ENCODE measurements around the gene TBC1D16. TPM values are rescaled to one million over a fixed set of nuclear protein-coding genes. Genes with fewer than 3 reads are reported as not detected.

TBC1D16 gene
- total and polyA plus RNA-seq, 10 of the 15 experiments (the other 5 are each of a cell fraction or from before 2014, with no cell fraction given): 0.01 to 0.13 (median 0.06) TPM; not detected in 3

DNA sequence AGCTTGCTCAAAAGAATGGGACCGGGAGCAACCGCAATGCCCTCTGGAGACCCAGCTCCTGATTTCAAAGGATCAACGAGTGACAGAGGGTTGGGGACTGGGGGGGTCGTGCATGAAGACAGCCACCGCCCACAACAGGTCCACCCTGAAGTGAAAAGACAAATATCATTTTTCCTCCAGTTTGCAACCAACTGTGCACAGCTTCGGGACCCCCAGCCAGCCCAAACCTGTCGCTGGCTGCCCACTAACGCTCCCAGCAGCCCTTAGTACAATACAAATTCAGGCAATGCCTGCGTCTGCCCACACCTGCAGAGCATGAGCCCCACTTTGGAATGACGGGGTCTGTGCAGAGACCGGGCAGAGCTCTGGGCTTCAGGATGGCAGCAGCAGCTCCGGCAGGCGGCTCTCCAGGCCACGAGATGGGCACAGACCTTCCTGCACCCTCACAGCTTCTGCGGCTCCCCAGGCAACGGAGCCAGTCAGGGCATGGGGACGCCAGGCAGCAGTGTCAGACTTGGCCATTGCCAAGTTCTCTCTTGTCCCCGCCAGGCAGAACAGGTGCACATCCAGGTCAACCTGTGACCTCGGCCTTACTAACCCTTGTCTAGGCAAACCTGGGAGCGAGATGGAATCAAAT lies 60.1 kb downstream of the TBC1D16 start:
- ChIA-PET POLR2A (no interaction called here), SMC1A (ENCODE audit: uncharacterized antibody, unreplicated experiment) (no interaction called here), RAD21 (ENCODE audit: unreplicated experiment) (interaction anchor here (1.6 kb wide), 1 partner anchor 179 kb away, joined by 3 read pairs; the partner anchor contains the start of gene CBX8), CTCF (interaction anchor here (0.7 to 2.0 kb wide), 11 partner anchors 10 to 230 kb away, joined by 3 to 8 read pairs (median 3); no protein-coding TSS in a partner anchor)
- Histone ChIP-seq H3K4me1 (ENCODE audit: control insufficient read depth, insufficient read depth, low read length) (no peaks in the 10 kb centered on the region), H3K79me2 (ENCODE audit: control insufficient read depth, insufficient read depth, low read length) (no peaks in the 10 kb centered on the region), H3K9me3 (replicated peaks; ENCODE audit: control insufficient read depth, insufficient read depth, low read length) (no peaks in the 10 kb centered on the region), H2AFZ (ENCODE audit: control insufficient read depth, low read depth, low read length) (no peak overlapping the region), H4K20me1 (ENCODE audit: control insufficient read depth, insufficient read depth) (no peaks in the 10 kb centered on the region), H3K27ac (ENCODE audit: control insufficient read depth, insufficient read depth) (no peak overlapping the region), H3K4me2 (ENCODE audit: control insufficient read depth, insufficient read depth) (no peak overlapping the region), H3K36me3 (ENCODE audit: control insufficient read depth in 2 of 2, insufficient read depth in 2 of 2, low read length in 1 of 2) (no peaks in the 10 kb centered on the region), H3K27me3 (replicated peaks in 1 of 2; ENCODE audit: control insufficient read depth in 2 of 2, insufficient read depth in 2 of 2, low read length in 1 of 2) (peaks cover 5 to 8% of the 10 kb centered on the region in 2 experiments; a peak in 3 of 4 replicates), H3K4me3 (no peak overlapping the region), H3K9ac (ENCODE audit: control insufficient read depth, insufficient read depth, low read length) (no peak overlapping the region)
- no peak for TF ChIP-seq MLLT1 (IDR thresholded peaks at IDR 0.05)
- no peak for TF ChIP-seq FOS (IDR thresholded peaks at IDR 0.05; ENCODE audit: borderline replicate concordance, extremely low read depth, insufficient read length)
- TF ChIP-seq, protein P1, sequence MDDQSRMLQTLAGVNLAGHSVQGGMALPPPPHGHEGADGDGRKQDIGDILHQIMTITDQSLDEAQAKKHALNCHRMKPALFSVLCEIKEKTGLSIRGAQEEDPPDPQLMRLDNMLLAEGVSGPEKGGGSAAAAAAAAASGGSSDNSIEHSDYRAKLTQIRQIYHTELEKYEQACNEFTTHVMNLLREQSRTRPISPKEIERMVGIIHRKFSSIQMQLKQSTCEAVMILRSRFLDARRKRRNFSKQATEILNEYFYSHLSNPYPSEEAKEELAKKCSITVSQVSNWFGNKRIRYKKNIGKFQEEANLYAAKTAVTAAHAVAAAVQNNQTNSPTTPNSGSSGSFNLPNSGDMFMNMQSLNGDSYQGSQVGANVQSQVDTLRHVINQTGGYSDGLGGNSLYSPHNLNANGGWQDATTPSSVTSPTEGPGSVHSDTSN (IDR thresholded peaks at IDR 0.05; ENCODE audit: insufficient replicate concordance, low read depth, low read length): no peak
- no peak for TF ChIP-seq YY1 (IDR thresholded peaks at IDR 0.05; ENCODE audit: low read depth, low read length)
- TF ChIP-seq FOXK2 (IDR thresholded peaks at IDR 0.05): no peak
- TF ChIP-seq POLR2A (IDR thresholded peaks at IDR 0.05; ENCODE audit: low read depth, low read length): no peak
- no peak for TF ChIP-seq EZH2 (IDR thresholded peaks at IDR 0.05; ENCODE audit: borderline replicate concordance, control insufficient read depth, low read depth, low read length)
- TF ChIP-seq STAT3 (IDR thresholded peaks at IDR 0.05; ENCODE audit: low read depth, low read length): no peak
- no peak for TF ChIP-seq CBX5 (IDR thresholded peaks at IDR 0.05; ENCODE audit: low read depth)
- no peak for TF ChIP-seq NKRF (conservative IDR thresholded peaks at IDR 0.05)
- ATAC-seq (no peak), FAIRE-seq (no peak), DNase-seq (ENCODE audit: low read depth, low spot score) (no peak)
- BruUV-seq (replicated peaks): no TSS peak
- WGBS (ENCODE audit: insufficient coverage, insufficient replicate concordance, low lambda C conversion rate, missing lambda C conversion rate): 41% methylated on average over 20 of the region's 20 CpGs
- in situ Hi-C loops (cut with MboI): no loop called here
- intact Hi-C loops (cut with micrococcal nuclease; ENCODE audit: unreplicated experiment): loop anchor here (2.0 to 10.0 kb wide), 2 partner anchors 131 to 229 kb away; no protein-coding TSS in a partner anchor

All from GM12878 (cell line).